Measurements from ENCODE around the gene CCL14. TPM values are rescaled to one million over a fixed set of nuclear protein-coding genes. Genes with fewer than 3 reads are reported as not detected.

CCL14 gene
- total and polyA plus RNA-seq, 2 of the 13 experiments (the other 11 are each of a cell fraction or from before 2014, with no cell fraction given), result 1.1 to 1.7 TPM

DNA sequence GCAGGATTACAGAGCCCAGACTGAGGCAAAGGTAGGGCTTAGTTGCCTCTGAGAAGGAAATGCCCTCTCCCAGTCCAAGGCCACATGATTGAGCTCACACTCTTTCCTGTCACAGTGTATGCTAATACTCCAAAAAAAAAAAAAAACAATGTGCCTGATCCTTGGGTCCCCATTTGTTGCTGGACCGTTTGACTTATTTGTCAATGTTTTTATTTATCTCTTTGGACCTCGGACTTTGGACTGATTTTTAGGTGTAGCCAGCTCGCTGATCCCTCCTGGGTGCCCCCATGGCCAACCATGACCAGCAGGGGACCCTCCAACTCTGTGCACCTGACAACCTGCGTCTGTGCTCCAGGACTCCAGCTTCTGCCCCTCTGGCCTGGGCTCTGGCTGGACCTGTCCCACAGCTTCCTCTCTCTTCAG lies 4.6 kb downstream of the CCL14 start (continued):
- no peak for TF ChIP-seq TCF12 (IDR thresholded peaks at IDR 0.05)
- TF ChIP-seq TCF12 (CRISPR knock-in tag; IDR thresholded peaks at IDR 0.05), result no peak
- TF ChIP-seq ZNF678 (CRISPR knock-in tag; IDR thresholded peaks at IDR 0.05), result no peak
- TF ChIP-seq CBFB (CRISPR knock-in tag; IDR thresholded peaks at IDR 0.05), result no peak
- TF ChIP-seq ZNF160 (CRISPR knock-in tag; IDR thresholded peaks at IDR 0.05), result no peak
- no peak for TF ChIP-seq ZNF75D (CRISPR knock-in tag; IDR thresholded peaks at IDR 0.05; ENCODE audit: borderline replicate concordance)
- no peak for TF ChIP-seq ZNF841 (CRISPR knock-in tag; IDR thresholded peaks at IDR 0.05; ENCODE audit: borderline replicate concordance)
- no peak for TF ChIP-seq ZNF235 (CRISPR knock-in tag; IDR thresholded peaks at IDR 0.05; ENCODE audit: borderline replicate concordance)
- no peak for TF ChIP-seq CREB1 (IDR thresholded peaks at IDR 0.05)
- no peak for TF ChIP-seq CREB1 (CRISPR knock-in tag; IDR thresholded peaks at IDR 0.05)
- TF ChIP-seq ZFP90 (CRISPR knock-in tag; IDR thresholded peaks at IDR 0.05; ENCODE audit: borderline replicate concordance), result no peak
- TF ChIP-seq ELF3 (CRISPR knock-in tag; IDR thresholded peaks at IDR 0.05), result peak; percentile 59
- TF ChIP-seq ZNF709 (CRISPR knock-in tag; IDR thresholded peaks at IDR 0.05), result no peak
- TF ChIP-seq, protein P1, sequence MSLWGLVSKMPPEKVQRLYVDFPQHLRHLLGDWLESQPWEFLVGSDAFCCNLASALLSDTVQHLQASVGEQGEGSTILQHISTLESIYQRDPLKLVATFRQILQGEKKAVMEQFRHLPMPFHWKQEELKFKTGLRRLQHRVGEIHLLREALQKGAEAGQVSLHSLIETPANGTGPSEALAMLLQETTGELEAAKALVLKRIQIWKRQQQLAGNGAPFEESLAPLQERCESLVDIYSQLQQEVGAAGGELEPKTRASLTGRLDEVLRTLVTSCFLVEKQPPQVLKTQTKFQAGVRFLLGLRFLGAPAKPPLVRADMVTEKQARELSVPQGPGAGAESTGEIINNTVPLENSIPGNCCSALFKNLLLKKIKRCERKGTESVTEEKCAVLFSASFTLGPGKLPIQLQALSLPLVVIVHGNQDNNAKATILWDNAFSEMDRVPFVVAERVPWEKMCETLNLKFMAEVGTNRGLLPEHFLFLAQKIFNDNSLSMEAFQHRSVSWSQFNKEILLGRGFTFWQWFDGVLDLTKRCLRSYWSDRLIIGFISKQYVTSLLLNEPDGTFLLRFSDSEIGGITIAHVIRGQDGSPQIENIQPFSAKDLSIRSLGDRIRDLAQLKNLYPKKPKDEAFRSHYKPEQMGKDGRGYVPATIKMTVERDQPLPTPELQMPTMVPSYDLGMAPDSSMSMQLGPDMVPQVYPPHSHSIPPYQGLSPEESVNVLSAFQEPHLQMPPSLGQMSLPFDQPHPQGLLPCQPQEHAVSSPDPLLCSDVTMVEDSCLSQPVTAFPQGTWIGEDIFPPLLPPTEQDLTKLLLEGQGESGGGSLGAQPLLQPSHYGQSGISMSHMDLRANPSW (CRISPR knock-in tag; IDR thresholded peaks at IDR 0.05; ENCODE audit: borderline replicate concordance), result no peak
- no peak for TF ChIP-seq ZNF577 (CRISPR knock-in tag; IDR thresholded peaks at IDR 0.05; ENCODE audit: borderline replicate concordance, low read depth)
- no peak for TF ChIP-seq JARID2 (CRISPR knock-in tag; IDR thresholded peaks at IDR 0.05; ENCODE audit: insufficient replicate concordance)
- no peak for TF ChIP-seq RBAK (CRISPR knock-in tag; IDR thresholded peaks at IDR 0.05)
- TF ChIP-seq ZNF891 (CRISPR knock-in tag; IDR thresholded peaks at IDR 0.05), result no peak
- no peak for TF ChIP-seq ZKSCAN1 (IDR thresholded peaks at IDR 0.05; ENCODE audit: low read length)
- TF ChIP-seq SOX13 (IDR thresholded peaks at IDR 0.05), result no peak
- TF ChIP-seq SOX13 (CRISPR knock-in tag; conservative IDR thresholded peaks at IDR 0.05 in 1 of 2, IDR thresholded peaks at IDR 0.05 in 1 of 2), result peak in 1 of 2 experiments; percentile 65; a peak in 1 of 4 replicates
- TF ChIP-seq POGZ (CRISPR knock-in tag; IDR thresholded peaks at IDR 0.05), result peak; percentile 44; the same call in 1 of the 2 replicates
- no peak for TF ChIP-seq NCOA1 (CRISPR knock-in tag; IDR thresholded peaks at IDR 0.05)
- no peak for TF ChIP-seq ZNF232 (CRISPR knock-in tag; IDR thresholded peaks at IDR 0.05; ENCODE audit: borderline replicate concordance)
- TF ChIP-seq SYNCRIP (IDR thresholded peaks at IDR 0.05; ENCODE audit: insufficient read depth, low read depth, low read length), result no peak
- TF ChIP-seq ZNF510 (CRISPR knock-in tag; IDR thresholded peaks at IDR 0.05; ENCODE audit: low read depth), result no peak
- no peak for TF ChIP-seq NKX3-1 (CRISPR knock-in tag; IDR thresholded peaks at IDR 0.05)
- peak; percentile 67; the same call in 1 of the 2 replicates for TF ChIP-seq ZFP1 (CRISPR knock-in tag; IDR thresholded peaks at IDR 0.05)
